ENCODE data around the gene TMEFF1.

The TMEFF1 gene

DNA sequence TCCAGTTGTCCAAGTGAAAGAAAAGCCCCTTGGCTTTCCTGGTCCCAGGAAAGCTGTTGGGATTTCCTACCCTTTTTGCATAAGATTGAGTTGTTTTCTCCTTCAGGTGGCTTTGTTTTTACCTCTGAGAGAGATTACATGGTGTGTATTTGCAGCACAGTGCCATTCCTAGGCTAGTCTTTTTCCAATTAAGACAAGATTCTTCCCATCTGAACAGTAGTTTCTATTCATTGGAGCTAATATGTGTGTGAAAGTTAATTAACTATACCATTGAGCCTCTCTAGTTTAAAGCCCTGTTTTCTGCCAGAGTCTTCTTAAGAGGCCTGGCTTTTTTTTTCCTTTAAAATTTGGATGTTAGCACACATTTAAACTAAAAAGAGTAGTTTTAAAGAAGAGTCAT is 25.9 kb upstream of the TMEFF1 start:
- no peak for DNase-seq (ENCODE audit: low read depth)

DNA sequence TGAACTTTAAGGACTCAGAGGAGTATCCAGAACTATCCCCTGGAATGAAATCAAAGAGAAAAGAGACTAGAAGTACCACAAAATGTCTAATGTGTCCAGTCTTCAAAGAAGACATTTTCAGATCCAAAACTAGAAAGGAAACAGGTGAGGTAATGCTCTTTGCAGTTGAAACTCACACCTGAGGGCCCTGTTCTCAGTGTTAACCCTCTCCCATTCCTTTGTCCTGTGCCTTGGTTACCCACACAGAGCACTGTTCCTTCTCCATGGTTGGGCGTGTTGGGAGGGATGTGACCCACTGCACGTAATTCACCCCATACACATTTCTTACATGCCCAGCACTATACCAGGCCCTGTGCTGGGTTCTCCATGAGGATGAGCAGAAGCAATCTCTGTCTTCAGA is 24.7 kb upstream of the TMEFF1 start:
- no peak for DNase-seq (ENCODE audit: low read depth)

DNA sequence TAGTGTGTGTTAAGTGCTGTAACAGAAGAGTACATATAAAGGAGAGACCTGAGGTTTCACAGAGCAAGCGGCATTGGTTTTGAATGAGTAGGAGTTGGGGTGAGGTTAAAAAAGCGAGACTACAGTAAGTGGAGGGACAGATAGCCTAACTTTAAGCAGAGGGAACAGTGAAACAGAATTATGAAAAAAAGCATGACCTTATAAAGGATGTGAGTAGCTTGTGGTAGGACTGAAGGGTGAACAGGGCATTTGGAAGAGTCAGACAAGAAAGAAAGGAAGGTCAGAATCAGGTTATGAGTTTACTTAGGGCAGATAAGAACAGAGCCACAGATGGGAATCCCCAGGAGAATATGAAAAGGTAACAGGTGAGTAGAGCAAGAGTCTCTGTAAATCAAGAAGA is 23.5 kb upstream of the TMEFF1 start:
- DNase-seq (ENCODE audit: low read depth) = no peak

DNA sequence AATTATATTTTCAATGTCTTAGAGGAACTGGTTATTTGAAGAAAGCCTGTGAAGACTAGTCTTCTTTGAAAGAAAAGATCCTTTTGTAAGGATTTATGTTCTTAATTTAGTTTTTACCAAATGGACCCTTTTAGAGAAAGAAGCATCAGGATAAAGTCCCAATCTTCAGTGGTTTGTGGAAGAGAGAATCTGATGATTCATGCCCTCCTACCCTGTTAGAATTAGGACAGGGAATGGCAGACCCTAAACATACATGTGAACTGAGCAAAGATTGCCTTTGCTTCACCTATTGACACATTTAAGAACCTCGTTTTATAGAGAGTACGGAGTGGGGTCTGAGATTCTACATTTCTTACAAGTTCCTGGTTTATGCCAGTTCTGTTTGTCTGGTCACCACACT is 20.1 kb upstream of the TMEFF1 start:
- no peak for DNase-seq (ENCODE audit: low read depth)

DNA sequence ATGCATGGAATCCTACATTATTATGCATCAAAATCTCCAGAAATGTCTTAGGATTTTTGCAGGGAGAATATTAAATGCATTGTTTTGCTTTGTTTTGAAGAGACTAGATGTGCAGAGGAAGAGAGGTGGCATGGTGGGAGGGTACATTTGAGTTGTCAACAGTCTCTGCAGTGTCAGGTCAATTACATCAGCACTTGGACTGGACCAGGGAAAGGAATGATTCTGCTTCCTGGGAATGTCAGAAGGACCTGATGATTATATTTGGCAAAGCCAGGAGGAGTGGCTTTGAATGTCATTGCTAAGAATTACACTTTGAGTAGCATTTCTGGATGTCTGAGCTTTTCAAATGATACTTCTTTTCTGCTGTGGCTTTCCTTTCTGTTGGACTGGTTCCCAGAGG is 17.5 kb upstream of the TMEFF1 start:
- no peak for DNase-seq (ENCODE audit: low read depth)

DNA sequence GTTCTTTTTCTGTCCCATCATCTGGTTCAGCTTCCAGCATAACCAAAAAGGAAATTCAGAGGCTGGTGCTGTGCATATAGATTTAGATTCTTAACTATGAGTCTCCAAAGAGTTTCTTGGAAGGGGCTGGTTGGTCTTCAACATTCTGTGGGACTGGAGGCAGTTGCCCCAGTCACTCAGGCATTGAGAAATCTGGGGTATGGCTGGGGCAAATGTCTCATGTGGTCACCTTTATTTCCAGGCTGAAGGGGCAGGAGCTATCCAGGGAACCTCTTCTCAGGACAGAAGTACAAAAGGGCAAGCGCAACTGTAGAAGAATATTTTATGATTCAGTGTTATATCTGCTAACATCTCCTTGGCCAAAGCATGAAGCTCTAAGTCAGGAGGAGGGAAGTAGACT is 15.4 kb upstream of the TMEFF1 start:
- no peak for DNase-seq (ENCODE audit: low read depth)

DNA sequence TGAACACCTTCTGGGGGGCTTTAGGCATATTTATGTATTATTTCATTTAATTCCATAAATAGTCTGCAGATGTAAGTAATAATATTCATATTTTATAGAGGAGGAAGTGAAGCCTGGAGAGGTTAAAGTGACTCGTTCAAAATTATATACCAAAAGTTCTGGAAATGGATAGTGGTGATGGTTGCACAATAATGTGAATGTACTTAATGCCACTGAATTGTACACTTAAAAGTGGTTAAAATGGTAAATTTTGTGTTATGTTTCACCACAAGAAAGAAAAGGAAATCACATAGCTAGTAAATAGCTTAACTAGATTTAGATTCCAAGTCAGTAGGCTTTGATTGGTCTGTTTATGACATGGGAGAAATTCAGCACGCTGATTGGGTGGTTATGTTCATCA is 13.0 kb upstream of the TMEFF1 start:
- no peak for DNase-seq (ENCODE audit: low read depth)

DNA sequence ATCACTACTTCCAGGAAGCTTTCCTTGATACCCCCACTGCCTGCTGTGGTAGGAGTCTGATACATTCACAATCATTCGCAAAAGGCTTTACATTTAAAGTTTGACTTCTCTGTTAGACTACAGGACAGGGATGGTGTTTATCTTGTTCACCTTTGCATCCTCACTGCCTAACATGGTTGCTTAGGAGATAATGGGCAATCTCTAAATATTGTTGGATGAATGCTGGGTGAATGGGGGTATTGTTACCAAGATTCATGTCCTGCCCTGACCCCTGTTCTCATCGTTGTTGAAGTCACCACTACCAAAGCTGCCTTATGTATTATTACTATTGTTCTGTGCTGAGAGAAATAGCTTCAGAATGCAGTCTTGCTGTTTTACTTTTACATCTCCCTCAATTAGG is 7.7 kb upstream of the TMEFF1 start:
- no peak for DNase-seq (ENCODE audit: low read depth)

DNA sequence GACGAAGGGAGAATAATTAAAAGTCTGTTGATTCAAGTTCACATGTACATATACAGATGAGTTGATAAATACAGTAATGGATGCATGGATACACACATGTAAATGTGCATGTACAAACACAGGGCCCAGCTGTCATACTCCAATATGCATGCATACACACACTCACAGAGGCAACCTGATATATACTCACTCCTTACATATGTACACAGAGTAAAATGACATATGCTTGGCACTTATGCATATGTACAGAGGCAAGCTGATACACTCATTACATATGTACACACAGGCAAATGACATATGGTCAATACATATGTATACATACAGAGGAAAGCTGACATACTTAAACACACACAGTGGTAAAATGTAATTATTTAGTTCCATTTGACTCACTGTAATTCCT is 7.2 kb upstream of the TMEFF1 start:
- no peak for DNase-seq (ENCODE audit: low read depth)

DNA sequence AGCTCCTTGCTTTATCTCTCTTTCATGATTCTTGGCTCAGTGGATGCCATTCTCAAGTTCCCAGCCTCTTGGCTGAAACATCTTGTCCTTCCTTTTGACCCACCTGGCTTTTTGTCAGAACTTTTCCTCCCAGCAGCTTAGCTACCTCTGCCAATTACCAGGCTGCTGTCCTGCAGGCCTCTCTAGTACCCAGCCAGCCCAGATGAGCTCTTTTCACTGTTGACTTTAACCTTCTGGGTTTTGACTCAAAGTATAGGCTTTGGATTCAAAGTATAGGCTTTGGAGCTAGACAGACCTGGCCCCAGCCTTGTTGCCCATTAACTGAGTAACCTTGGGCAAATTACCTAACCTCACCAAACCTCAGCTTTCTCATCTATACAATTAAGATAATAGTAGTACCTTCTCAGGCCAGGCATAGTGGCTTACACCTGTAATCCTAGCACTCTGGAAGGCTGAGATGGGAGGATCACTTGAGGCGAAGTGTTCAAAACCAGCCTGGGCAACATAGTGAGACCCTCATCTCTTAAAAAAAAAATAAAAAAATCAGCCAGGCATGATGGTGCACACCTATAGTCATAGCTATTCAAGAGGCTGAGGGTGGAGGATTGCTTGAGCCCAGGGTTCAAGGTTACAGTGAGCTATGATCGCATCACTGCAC is 6.6 kb upstream of the TMEFF1 start:
- no peak for DNase-seq (ENCODE audit: low read depth)

DNA sequence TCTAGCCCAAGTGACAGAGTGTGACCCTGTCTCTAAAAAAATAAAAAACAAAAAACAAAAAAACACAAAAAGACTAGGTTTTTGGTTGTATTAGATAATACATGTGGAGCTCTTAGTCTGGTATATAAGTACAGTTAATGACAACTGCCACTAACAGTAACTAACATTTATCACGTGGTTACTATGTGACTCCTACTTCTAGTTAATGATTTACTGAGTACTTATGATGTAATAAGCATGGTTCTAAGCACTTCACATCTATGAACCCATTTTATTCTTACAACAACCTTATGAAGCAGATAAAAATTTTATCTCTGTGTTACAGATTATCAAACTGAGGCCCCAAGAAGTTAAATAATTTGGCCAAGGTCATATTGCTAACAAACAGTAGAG is 6.1 kb upstream of the TMEFF1 start:
- DNase-seq (ENCODE audit: low read depth) = no peak

DNA sequence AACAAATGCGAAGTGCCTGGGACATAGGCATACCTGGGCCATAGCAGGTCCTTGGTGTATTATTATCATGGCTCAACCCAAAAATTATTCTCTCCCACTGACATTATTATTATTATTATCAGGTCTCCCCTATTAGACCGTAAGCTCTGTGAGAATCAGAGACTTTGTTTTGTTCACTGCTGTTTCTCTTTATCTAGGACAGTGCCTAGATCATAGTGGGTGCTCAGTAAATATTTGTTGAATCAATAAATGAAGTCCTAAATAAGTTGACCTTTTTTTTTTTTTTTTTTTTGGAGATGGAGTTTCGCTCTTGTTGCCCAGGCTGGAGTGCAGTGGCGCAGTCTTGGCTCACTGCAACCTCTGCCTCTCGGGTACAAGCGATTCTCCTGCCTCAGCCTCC is 4.9 kb upstream of the TMEFF1 start:
- DNase-seq (ENCODE audit: low read depth) = no peak

DNA sequence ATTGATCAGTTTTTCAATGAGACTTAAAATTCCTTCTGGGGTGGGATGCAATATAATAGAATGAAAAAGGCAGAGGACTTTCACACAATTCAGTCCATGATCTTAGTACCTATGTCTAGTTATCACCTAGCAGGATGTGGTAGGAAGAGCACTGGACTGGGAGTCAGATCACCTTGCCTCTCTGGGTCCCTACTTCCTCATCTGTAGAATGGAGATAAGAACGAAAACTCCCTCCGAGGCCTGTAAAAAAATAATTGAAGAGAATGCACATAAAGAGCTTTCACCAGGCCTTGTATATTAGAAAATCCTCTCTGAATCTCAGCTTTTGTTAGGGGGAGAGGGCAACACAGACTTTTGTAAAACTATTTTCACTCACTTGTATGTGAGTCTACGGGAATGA is 681 bp upstream of the TMEFF1 start:
- no peak for DNase-seq (ENCODE audit: low read depth)

DNA sequence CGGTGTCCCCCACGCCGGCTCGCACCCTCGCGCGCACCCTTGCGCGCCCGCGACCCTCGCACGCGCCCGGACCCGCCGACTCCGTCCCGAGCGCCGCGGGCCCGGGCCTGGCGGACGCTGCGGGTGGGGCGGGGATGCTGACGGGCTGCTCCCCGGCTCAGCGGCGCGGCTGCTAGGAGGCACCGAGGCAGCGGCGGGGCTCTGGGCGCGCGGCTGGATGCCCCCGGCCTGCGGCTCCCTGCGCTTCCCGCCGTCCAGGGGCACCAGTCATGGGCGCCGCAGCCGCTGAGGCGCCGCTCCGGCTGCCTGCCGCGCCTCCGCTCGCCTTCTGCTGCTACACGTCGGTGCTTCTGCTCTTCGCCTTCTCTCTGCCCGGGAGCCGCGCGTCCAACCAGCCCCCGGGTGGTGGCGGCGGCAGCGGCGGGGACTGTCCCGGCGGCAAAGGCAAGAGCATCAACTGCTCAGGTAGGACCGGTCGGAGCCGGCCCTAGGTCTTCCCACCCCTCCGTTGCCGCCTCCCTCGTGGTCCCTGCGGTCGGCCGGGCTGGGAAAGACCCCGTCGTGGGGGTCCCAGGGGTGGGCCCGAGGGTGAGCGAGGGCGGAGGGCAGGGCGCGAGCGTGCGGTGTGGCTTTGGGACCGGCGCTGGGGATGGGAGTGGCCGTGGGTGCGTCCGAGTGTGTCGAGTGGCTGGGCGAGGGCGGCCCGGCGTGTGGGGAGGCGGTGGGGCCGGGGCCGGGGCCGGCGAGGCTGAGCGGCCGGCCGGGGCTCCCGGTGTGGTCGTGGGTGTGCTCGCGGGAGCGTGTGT is 530 bp downstream of the TMEFF1 start:
- DNase-seq (ENCODE audit: low read depth) = no peak

DNA sequence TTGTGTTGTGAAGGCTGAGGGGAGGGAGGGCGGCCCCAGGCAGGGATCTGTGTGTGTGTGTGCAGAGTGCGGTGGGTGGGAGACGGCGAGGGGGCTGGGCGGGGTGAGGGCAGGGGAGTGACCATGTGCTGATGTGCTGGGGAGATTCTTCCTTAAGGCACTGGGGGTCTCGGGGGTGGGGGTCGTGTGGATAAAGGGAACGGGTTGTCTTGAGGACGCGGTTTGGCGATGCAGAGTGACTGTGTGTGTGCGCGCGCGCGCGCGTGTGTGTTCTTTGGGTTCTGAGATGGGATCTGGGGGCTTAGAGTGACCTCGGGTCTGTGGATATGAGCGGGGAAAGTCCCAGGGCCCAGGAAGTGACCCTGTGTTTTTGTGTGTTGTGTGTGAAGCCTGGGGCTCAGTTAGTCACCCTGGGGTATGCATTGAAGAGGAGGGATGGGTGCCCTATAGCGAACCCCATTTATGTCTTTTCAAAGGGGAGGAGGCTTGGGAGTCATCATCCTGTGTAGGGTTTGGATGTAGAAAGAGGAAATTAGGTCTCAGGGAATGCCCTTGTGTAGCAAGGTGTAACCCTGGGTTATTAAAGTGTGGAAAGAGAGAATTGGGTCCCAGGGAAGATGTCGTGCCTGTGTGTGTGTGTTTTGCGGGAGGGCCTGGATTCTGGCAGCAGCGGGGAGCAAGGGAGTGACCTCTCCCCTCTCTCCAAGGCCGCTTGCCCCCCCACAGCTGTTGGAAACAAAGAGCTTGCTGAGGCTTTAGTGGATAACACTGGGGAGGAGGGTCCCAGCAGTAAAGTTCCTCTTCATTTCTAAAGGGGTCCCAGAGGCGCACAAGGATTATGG is 1.4 kb downstream of the TMEFF1 start:
- DNase-seq (ENCODE audit: low read depth) = no peak

DNA sequence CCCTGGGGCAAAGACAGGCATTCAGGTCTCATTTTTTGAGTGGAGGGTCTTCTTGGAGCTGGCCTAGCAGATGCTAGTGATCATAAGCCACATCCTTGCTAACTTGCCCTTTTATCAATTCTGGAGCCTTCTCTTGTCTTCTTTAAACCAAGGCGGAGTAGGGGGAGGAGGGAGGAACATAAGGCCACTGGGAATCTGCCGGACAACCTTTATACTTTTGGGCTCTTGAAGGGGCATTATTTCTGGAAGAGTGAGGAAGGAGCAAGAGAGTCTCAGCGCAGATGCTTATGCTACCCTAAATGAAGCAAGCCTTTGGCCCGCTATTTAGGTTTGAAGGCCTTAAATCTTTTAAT is 2.0 kb downstream of the TMEFF1 start:
- DNase-seq (ENCODE audit: low read depth) = no peak

DNA sequence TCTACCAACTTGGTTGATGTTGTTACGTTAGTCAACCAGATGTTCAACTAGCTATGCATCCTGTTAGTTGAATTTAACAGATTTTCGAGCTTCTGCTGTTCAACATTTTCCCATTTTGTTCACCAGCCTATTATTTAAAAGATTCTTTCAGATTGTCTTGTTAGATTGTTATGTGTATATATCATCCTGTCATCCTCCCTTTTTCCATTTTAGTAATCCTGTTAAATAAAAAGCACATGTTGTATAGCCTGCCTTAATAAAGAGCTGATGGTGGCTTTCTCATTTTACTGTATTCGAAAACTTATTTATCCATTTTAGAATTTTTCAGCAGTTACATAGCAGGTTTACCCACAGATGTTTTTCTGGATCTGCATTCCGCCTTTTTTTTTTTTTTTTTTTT is 4.3 kb downstream of the TMEFF1 start:
- DNase-seq (ENCODE audit: low read depth) = no peak

DNA sequence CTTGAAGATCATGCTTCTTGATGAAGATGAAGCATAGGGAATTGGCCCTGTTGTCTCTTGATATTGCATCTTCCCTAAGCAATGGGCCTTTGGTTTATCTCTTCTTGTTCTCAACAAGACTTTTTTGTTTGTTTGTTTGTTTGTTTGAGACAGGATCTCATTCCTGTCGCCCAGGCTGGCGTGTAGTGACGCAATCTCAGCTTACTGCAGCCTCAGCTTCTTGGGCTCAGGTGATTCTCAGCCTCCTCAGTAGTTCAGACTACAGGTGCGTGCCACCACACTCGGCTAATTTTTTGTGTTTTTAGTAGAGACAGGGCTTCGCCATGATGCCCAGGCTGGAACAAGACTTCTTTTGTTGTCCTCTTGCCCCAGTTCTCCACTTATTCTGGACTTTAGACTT is 5.2 kb downstream of the TMEFF1 start:
- no peak for DNase-seq (ENCODE audit: low read depth)

DNA sequence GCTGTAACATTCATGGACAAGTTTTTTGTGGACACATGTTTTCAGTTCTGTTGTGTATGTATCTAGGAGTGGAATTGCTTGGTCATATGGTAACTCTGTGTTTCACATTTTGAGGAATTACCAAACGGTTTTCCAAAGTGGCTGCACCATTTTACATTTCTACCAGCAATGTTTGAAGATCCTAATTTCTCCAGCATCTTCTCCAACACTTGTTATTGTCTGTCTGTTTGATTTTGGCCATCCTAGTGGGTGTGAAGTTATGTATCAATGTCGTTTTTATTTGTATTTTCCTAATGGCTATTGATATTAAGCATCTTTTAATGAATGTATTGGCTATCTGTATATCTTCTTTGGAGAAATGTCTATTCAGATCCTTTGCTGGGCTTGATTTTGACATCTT is 6.9 kb downstream of the TMEFF1 start:
- DNase-seq (ENCODE audit: low read depth) = no peak

DNA sequence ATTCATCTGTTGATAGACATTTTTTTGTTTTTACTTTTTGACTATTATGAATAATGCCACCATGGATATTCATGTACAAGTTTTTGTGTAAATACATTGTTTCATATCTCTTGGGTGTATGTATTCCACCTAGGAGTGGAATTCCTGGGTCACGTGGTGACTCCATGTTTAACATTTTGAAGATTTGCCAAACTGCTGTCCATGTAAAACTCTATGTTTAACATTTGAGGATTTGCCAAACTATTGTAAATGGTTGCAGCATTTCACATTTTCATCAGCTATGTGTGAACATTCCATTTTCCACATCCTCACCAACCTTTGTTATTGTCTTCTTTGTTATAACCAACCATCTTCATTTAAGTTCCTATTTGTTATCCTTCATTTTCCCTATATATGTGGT is 12.2 kb downstream of the TMEFF1 start:
- DNase-seq (ENCODE audit: low read depth) = no peak

DNA sequence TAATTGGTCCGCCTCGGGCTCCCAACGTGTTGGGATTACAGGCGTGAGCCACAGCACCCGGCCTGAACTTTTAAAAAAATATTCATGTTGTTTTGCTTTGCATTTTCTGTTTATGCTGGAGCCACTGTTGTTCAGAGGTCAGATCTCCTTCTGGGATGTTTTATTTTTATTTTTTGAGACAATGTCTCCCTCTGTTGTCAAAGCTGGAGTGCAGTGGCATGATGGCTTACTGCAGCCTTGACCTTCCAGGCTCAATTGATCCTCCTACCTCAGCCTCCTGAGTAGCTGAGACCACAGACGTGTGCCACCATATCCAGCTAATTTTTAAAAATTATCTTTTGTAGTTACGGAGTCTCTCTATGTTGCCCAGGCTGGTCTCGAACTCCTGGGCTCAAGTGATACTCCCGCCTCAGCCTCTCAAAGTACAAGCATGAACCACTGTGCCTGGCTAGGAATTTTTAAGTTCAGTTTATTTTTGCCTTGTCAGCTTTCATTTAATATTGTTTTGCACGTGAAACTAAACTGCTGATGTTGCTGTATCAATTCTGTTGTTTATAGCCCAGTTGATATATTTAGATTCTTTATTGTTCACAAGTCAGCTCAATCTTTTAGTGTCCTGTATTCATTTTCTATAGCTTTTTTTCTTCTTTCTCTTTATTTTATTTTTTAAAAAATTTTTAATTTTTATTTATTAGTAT is 13.7 kb downstream of the TMEFF1 start:
- DNase-seq (ENCODE audit: low read depth) = no peak

DNA sequence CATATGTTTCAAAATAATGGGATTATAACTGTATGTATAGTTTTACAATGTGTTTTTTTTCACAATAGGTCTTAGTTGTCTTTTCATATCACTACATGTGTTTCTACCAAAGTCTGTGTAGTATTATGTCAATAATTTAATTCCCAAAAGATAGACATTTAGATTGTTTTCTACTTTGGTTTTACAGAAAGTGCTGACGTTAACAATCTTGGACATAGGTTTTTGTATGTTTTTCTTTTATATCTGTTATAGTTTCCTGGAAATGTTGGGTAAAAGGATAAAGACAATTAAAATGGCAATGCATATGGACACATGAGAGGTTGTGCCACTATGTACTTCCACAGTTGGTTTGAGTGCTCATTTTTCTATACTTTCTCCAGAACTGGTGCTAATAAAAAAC is 15.2 kb downstream of the TMEFF1 start:
- no peak for DNase-seq (ENCODE audit: low read depth)

DNA sequence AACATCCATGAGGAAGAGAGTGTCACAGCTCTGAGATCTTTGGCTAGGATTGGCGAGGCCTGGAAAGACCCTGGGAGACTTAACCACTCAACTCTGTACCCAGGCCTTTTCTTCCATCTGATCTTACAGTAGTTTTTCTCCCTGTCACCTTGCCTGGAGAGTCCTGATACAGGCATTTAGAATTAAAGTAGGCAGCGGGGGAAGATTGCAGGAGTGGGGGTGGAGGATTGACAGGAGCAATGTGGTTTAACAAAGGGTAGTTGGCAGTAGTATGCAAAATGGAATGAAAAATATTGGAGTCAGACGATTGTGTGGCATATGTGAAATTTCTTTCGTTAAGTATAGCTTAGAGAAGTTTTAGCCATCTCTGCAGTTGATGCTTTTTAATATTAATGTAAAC is 16.9 kb downstream of the TMEFF1 start:
- no peak for DNase-seq (ENCODE audit: low read depth)

Measured in stimulated activated CD8-positive, alpha-beta memory T cell treated with anti-CD3 and anti-CD28 coated beads, Interleukin-12 subunit alpha, Interleukin-12 subunit beta, amount 100 ng/mL, for 4 hours (primary cell).